HG03439 (cell line): ENCODE measurements around the gene C19orf47.
"Not testable (repeated sequence)": the region's sequence is repeated elsewhere in the genome, so short reads cannot be mapped to it uniquely, and the experiment has no call there.

ENCODE experiments used
- ATAC-seq: cut with Tn5 transposase; IDR thresholded peaks from one replicate; pipeline ENCODE4 v1.9.1; 2021; ENCODE audit warnings: mild to moderate bottlenecking, moderate library complexity; ENCODE audit not compliant: unreplicated experiment

Gene C19orf47

GRCh38 chr19:40355975-40356680 is 7.9 kb upstream of the C19orf47 start:
- no peak for ATAC-seq

GRCh38 chr19:40348961-40349507 is 837 bp upstream of the C19orf47 start:
- ATAC-seq = no peak

- ATAC-seq = no peak
Measured at GRCh38 chr19:40344422-40344821, 3.8 kb downstream of the C19orf47 start.

- ATAC-seq = no peak
Measured at GRCh38 chr19:40342644-40343311, 5.4 kb downstream of the C19orf47 start.

GRCh38 chr19:40341601-40342482 is 6.4 kb downstream of the C19orf47 start:
- no peak for ATAC-seq

- ATAC-seq = no peak
Measured at GRCh38 chr19:40339018-40339728, 9.0 kb downstream of the C19orf47 start.

GRCh38 chr19:40337594-40337993 is 10.6 kb downstream of the C19orf47 start:
- no peak for ATAC-seq

GRCh38 chr19:40337107-40337506 is 11.1 kb downstream of the C19orf47 start:
- ATAC-seq = no peak

GRCh38 chr19:40336601-40336900 is 11.6 kb downstream of the C19orf47 start:
- ATAC-seq = no peak

- no peak for ATAC-seq
Measured at GRCh38 chr19:40335855-40336600, 12.2 kb downstream of the C19orf47 start.

GRCh38 chr19:40335101-40335500 is 13.1 kb downstream of the C19orf47 start:
- ATAC-seq = no peak

GRCh38 chr19:40333083-40333482 is 15.1 kb downstream of the C19orf47 start:
- not testable (repeated sequence) for ATAC-seq

- ATAC-seq = no peak
Measured at GRCh38 chr19:40332669-40333068, 15.5 kb downstream of the C19orf47 start.

GRCh38 chr19:40331052-40331451 is 17.1 kb downstream of the C19orf47 start:
- no peak for ATAC-seq

- ATAC-seq = no peak
Measured at GRCh38 chr19:40326201-40326600, 22.0 kb downstream of the C19orf47 start.

GRCh38 chr19:40323705-40324104 is 24.5 kb downstream of the C19orf47 start:
- no peak for ATAC-seq

GRCh38 chr19:40322951-40323615 is 25.1 kb downstream of the C19orf47 start:
- no peak for ATAC-seq

- no peak for ATAC-seq
Measured at GRCh38 chr19:40322271-40322610, 26.0 kb downstream of the C19orf47 start.

GRCh38 chr19:40321566-40322270 is 26.5 kb downstream of the C19orf47 start:
- no peak for ATAC-seq
